Upper lobe of left lung (tissue), 6 donors: Measurements from ENCODE around the gene DLX4. TPM values are rescaled to one million over a fixed set of nuclear protein-coding genes. Genes with fewer than 3 reads are reported as not detected.

Source experiments
- ATAC-seq, 2 donors: fragments of 200-7000 bp; cut with Tn5 transposase; one replicate each; pipeline ENCODE4 v1.9.1; 2022; ENCODE audit warnings: mild to moderate bottlenecking in 2 of 2, moderate library complexity in 2 of 2; ENCODE audit not compliant: low FRiP score in 2 of 2
- DNase-seq, 2 donors: peaks; one replicate each; pipeline ENCODE4 v3.0.0-alpha.2; 2019 to 2020
- H3K27ac ChIP-seq, 4 donors: fragments of 200-600 bp; sonication (generic); one replicate each; pipeline ENCODE4 v1.5.1; 2016 to 2019
- H3K27me3 ChIP-seq, 4 donors: fragments of 200-600 bp; sonication (generic); one replicate each; pipeline ENCODE4 v1.5.1; 2017 to 2019
- H3K36me3 ChIP-seq, 4 donors: fragments of 200-600 bp; sonication (generic); one replicate each; pipeline ENCODE4 v1.5.1; 2016 to 2019
- H3K4me1 ChIP-seq, 4 donors: fragments of 200-600 bp; sonication (generic); one replicate each; pipeline ENCODE4 v1.5.1; 2018 to 2019
- H3K4me3 ChIP-seq, 4 donors: fragments of 200-600 bp; sonication (generic); one replicate each; pipeline ENCODE4 v1.5.1; 2017 to 2019; ENCODE audit warnings: mild to moderate bottlenecking in 2 of 4, moderate library complexity in 1 of 4
- H3K9me3 ChIP-seq, 4 donors: fragments of 200-600 bp; sonication (generic); one replicate each; pipeline ENCODE4 v1.5.1; 2018 to 2019
- CTCF ChIP-seq, 6 experiments: fragments of 450-650 bp in 4 of 6; fragments of 200-600 bp in 2 of 6; sonication (generic) in 2 of 6; IDR thresholded peaks; one replicate each; pipeline ENCODE4 v1.5.1; 2016 to 2019; ENCODE audit warnings: antibody characterized with exemption in 6 of 6
- EP300 ChIP-seq, 4 donors: sonication (generic); formaldehyde crosslinking; IDR thresholded peaks; one replicate each; pipeline ENCODE4 v1.5.1; 2017; ENCODE audit warnings: antibody characterized with exemption in 4 of 4, control low read depth in 2 of 4
- POLR2A ChIP-seq, 4 donors: fragments of 450-650 bp; IDR thresholded peaks; one replicate each; pipeline ENCODE4 v1.5.1; 2016 to 2017; ENCODE audit warnings: antibody characterized with exemption in 4 of 4, mild to moderate bottlenecking in 2 of 4
- POLR2AphosphoS5 ChIP-seq, 2 donors: sonication (generic); formaldehyde crosslinking; IDR thresholded peaks; one replicate each; pipeline ENCODE4 v1.5.1; 2017; ENCODE audit warnings: antibody characterized with exemption in 2 of 2
- WGBS, 2 donors: methylation state at CpG; one replicate each; pipeline ENCODE4 v1.1.5; 2017 to 2018; 5-methylcytosine and 5-hydroxymethylcytosine counted together
- total RNA-seq, 6 donors: library from RNA; depleted of rRNA in 4 of 6; stranded (reverse); fragments of >200 nt in 4 of 6; gene quantifications; one replicate each; pipeline versions ENCODE4 v1.1.0 to v1.2.1, GENCODE V29; 2016 to 2021
- donor health status: DM: no; HTN: no; CAD: no; lungs with moderate emphysema.
- donor health status: DM: no; HTN: yes; CAD: no; lungs with severe emphysema.

The DLX4 gene
- total RNA-seq, 6 donors from 2014 or later = 0.61 to 12.7 (median 2.5) TPM

- H3K27me3 ChIP-seq = peaks cover 0 to 32% (median 19%) of the 10 kb centered on the region in 4 donors
- 53 to 65% methylated on average over 11 of the region's 11 CpGs for WGBS, 2 donors
These were observed 30.0 kb downstream of the DLX4 start for GRCh38 chr17:49998836-49999511.

GRCh38 chr17:50003911-50004310, 34.9 kb downstream of the DLX4 start:
- Histone ChIP-seq H3K4me1 (no peaks in the 10 kb centered on the region), H3K27me3 (peaks cover 0 to 6% (median 0%) of the 10 kb centered on the region in 4 donors), H3K27ac (no peak overlapping the region), H3K4me3 (no peak overlapping the region), H3K36me3 (no peaks in the 10 kb centered on the region), H3K9me3 (peaks cover 0 to under 1% (median 0%) of the 10 kb centered on the region in 4 donors)
- ATAC-seq (no peak), DNase-seq (no peak)
- TF ChIP-seq EP300 (IDR thresholded peaks at IDR 0.05) (no peak), POLR2AphosphoS5 (IDR thresholded peaks at IDR 0.05) (no peak), CTCF (IDR thresholded peaks at IDR 0.05) (no peak), POLR2A (IDR thresholded peaks at IDR 0.05) (no peak)
- WGBS, 2 donors = 69 to 81% methylated on average over 4 of the region's 4 CpGs

More at GRCh38 chr17:49998836-49999511, 30.0 kb downstream of the DLX4 start:
- Histone ChIP-seq H3K27ac (no peak overlapping the region), H3K36me3 (no peaks in the 10 kb centered on the region), H3K9me3 (no peaks in the 10 kb centered on the region), H3K4me1 (peaks cover 20 to 40% (median 26%) of the 10 kb centered on the region in 4 donors), H3K4me3 (no peak overlapping the region)
- ATAC-seq (no peak), DNase-seq (no peak)
- TF ChIP-seq CTCF (IDR thresholded peaks at IDR 0.05) (no peak), POLR2A (IDR thresholded peaks at IDR 0.05) (no peak), POLR2AphosphoS5 (IDR thresholded peaks at IDR 0.05) (no peak), EP300 (IDR thresholded peaks at IDR 0.05) (no peak)

- Histone ChIP-seq H3K27ac (no peak overlapping the region), H3K9me3 (peaks cover 0 to 13% (median 10%) of the 10 kb centered on the region in 4 donors), H3K27me3 (no peaks in the 10 kb centered on the region), H3K4me1 (no peaks in the 10 kb centered on the region), H3K4me3 (no peak overlapping the region), H3K36me3 (no peaks in the 10 kb centered on the region)
- DNase-seq = no peak
- no peak for TF ChIP-seq EP300 (IDR thresholded peaks at IDR 0.05)
- no peak for TF ChIP-seq POLR2A (IDR thresholded peaks at IDR 0.05)
- no peak for TF ChIP-seq POLR2AphosphoS5 (IDR thresholded peaks at IDR 0.05)
- ATAC-seq = no peak
- WGBS, 2 donors = 84 to 85% methylated on average over 2 of the region's 2 CpGs
These were observed 40.3 kb downstream of the DLX4 start for GRCh38 chr17:50009282-50009681.

- DNase-seq (no peak), ATAC-seq (no peak)
- H3K36me3 ChIP-seq = no peaks in the 10 kb centered on the region
- TF ChIP-seq EP300 (IDR thresholded peaks at IDR 0.05) (no peak), CTCF (IDR thresholded peaks at IDR 0.05) (no peak), POLR2AphosphoS5 (IDR thresholded peaks at IDR 0.05) (no peak), POLR2A (IDR thresholded peaks at IDR 0.05) (no peak)
- H3K9me3 ChIP-seq = peaks cover 0 to 13% (median 10%) of the 10 kb centered on the region in 4 donors
- H3K27me3 ChIP-seq = no peaks in the 10 kb centered on the region
- H3K27ac ChIP-seq = no peak overlapping the region
- H3K4me1 ChIP-seq = no peaks in the 10 kb centered on the region
- H3K4me3 ChIP-seq = no peak overlapping the region
- WGBS, 2 donors = 62 to 94% methylated on average over 2 of the region's 2 CpGs
These were observed 44.1 kb downstream of the DLX4 start for GRCh38 chr17:50013079-50013478.

GRCh38 chr17:50014471-50015088, 45.6 kb downstream of the DLX4 start:
- Histone ChIP-seq H3K4me1 (no peaks in the 10 kb centered on the region), H3K4me3 (no peak overlapping the region), H3K36me3 (no peaks in the 10 kb centered on the region), H3K9me3 (peaks cover 0 to 10% (median 4%) of the 10 kb centered on the region in 4 donors), H3K27me3 (no peaks in the 10 kb centered on the region), H3K27ac (no peak overlapping the region)
- TF ChIP-seq CTCF (IDR thresholded peaks at IDR 0.05) = no peak
- no peak for TF ChIP-seq POLR2AphosphoS5 (IDR thresholded peaks at IDR 0.05)
- no peak for TF ChIP-seq EP300 (IDR thresholded peaks at IDR 0.05)
- TF ChIP-seq POLR2A (IDR thresholded peaks at IDR 0.05) = no peak
- ATAC-seq = no peak
- 19 to 27% methylated on average over 1 of the region's 1 CpG for WGBS, 2 donors
- no peak for DNase-seq
